Thyroid gland (tissue), 4 donors: ENCODE measurements around the gene CORO1A. TPM values are rescaled to one million over a fixed set of nuclear protein-coding genes. Genes with fewer than 3 reads are reported as not detected.

Source experiments
- DNase-seq, 2 donors: peaks; one replicate each; pipeline ENCODE4 v3.0.0-alpha.2; 2019
- H3K27ac ChIP-seq, 3 donors: fragments of 200-600 bp; sonication (generic); 1 replicate in 2 of 3; 2 replicates in 1 of 3; pipeline ENCODE4 v1.5.1; 2016 to 2019; ENCODE audit warnings: mild to moderate bottlenecking in 1 of 3, moderate library complexity in 1 of 3
- H3K27me3 ChIP-seq: fragments of 200-600 bp; sonication (generic); one replicate; pipeline ENCODE4 v1.5.1; 2019
- H3K36me3 ChIP-seq, 2 donors: fragments of 200-600 bp; sonication (generic); one replicate each; pipeline ENCODE4 v1.5.1; 2016 to 2019
- H3K4me1 ChIP-seq, 2 donors: fragments of 200-600 bp; sonication (generic); one replicate each; pipeline ENCODE4 v1.5.1; 2017 to 2019
- H3K4me3 ChIP-seq, 3 donors: fragments of 200-600 bp; sonication (generic); replicated peaks in 1 of 3; 1 replicate in 2 of 3; 2 replicates in 1 of 3; pipeline ENCODE4 v1.5.1; 2016; ENCODE audit warnings: mild to moderate bottlenecking in 1 of 3
- H3K9me3 ChIP-seq: fragments of 200-600 bp; sonication (generic); one replicate; pipeline ENCODE4 v1.5.1; 2017
- CTCF ChIP-seq, 6 experiments: fragments of 200-600 bp in 3 of 6; fragments of 450-650 bp in 3 of 6; sonication (generic) in 3 of 6; IDR thresholded peaks; one replicate each; pipeline ENCODE4 v1.5.1; 2016 to 2019; ENCODE audit warnings: antibody characterized with exemption in 6 of 6, mild to moderate bottlenecking in 2 of 6, inconsistent platforms in 1 of 6, moderate library complexity in 1 of 6
- POLR2A ChIP-seq, 2 donors: fragments of 450-650 bp; IDR thresholded peaks; one replicate each; pipeline ENCODE4 v1.6.1; 2017; ENCODE audit warnings: antibody characterized with exemption in 2 of 2, mild to moderate bottlenecking in 2 of 2, moderate library complexity in 1 of 2
- WGBS, 2 donors: methylation state at CpG; one replicate each; pipeline ENCODE4 v1.1.5; 2017; 5-methylcytosine and 5-hydroxymethylcytosine counted together
- intact Hi-C: fragments of 100-400 bp; cut with DNase I; formaldehyde crosslinking; loops from one replicate; pipeline ENCODE4 v1.15.1; 2023
- total RNA-seq, 4 donors: library from RNA; depleted of rRNA; stranded (reverse); fragments of >200 nt; gene quantifications; one replicate each; pipeline ENCODE4 v1.2.3, GENCODE V29; 2016

The CORO1A gene
- total RNA-seq, 4 donors from 2014 or later: 7.3 to 14.8 (median 11.2) TPM

- intact Hi-C loops: no loop called here
- 91 to 96% methylated on average over 2 of the region's 2 CpGs for WGBS, 2 donors
- no peak overlapping the region for H3K4me3 ChIP-seq
- no peak overlapping the region for H3K27ac ChIP-seq
- no peaks in the 10 kb centered on the region for H3K9me3 ChIP-seq
- no peaks in the 10 kb centered on the region for H3K27me3 ChIP-seq
- H3K4me1 ChIP-seq: no peaks in the 10 kb centered on the region
- TF ChIP-seq CTCF (IDR thresholded peaks at IDR 0.05) (no peak), POLR2A (IDR thresholded peaks at IDR 0.05) (no peak)
- H3K36me3 ChIP-seq: no peaks in the 10 kb centered on the region
- no peak for DNase-seq
These were observed 41.7 kb upstream of the CORO1A start for GRCh38 chr16:30141750-30142149.

- H3K9me3 ChIP-seq: no peaks in the 10 kb centered on the region
- TF ChIP-seq POLR2A (IDR thresholded peaks at IDR 0.05): no peak
- no peak for TF ChIP-seq CTCF (IDR thresholded peaks at IDR 0.05)
- H3K27ac ChIP-seq: no peak overlapping the region
- 81 to 85% methylated on average over 13 of the region's 13 CpGs for WGBS, 2 donors
- no peak for DNase-seq
- no peak overlapping the region for H3K4me3 ChIP-seq
- intact Hi-C loops: no loop called here
- H3K36me3 ChIP-seq: no peaks in the 10 kb centered on the region
- no peaks in the 10 kb centered on the region for H3K27me3 ChIP-seq
- no peaks in the 10 kb centered on the region for H3K4me1 ChIP-seq
These were observed 40.6 kb upstream of the CORO1A start for GRCh38 chr16:30142672-30143346.

GRCh38 chr16:30143347-30143702 lies 40.1 kb upstream of the CORO1A start:
- H3K27ac ChIP-seq: no peak overlapping the region
- H3K36me3 ChIP-seq: no peaks in the 10 kb centered on the region
- H3K4me3 ChIP-seq: no peak overlapping the region
- H3K9me3 ChIP-seq: no peaks in the 10 kb centered on the region
- H3K27me3 ChIP-seq: no peaks in the 10 kb centered on the region
- DNase-seq: no peak
- WGBS, 2 donors: 76 to 77% methylated on average over 2 of the region's 2 CpGs
- no peaks in the 10 kb centered on the region for H3K4me1 ChIP-seq
- TF ChIP-seq CTCF (IDR thresholded peaks at IDR 0.05): no peak
- no peak for TF ChIP-seq POLR2A (IDR thresholded peaks at IDR 0.05)
- intact Hi-C loops: no loop called here

GRCh38 chr16:30144017-30144416 lies 39.4 kb upstream of the CORO1A start:
- TF ChIP-seq POLR2A (IDR thresholded peaks at IDR 0.05): no peak
- no peak for TF ChIP-seq CTCF (IDR thresholded peaks at IDR 0.05)
- H3K27ac ChIP-seq: no peak overlapping the region
- H3K4me3 ChIP-seq: no peak overlapping the region
- no peaks in the 10 kb centered on the region for H3K4me1 ChIP-seq
- intact Hi-C loops: no loop called here
- H3K27me3 ChIP-seq: no peaks in the 10 kb centered on the region
- no peak for DNase-seq
- H3K9me3 ChIP-seq: no peaks in the 10 kb centered on the region
- H3K36me3 ChIP-seq: no peaks in the 10 kb centered on the region

- no peak for DNase-seq
These were observed 38.5 kb upstream of the CORO1A start for GRCh38 chr16:30144917-30145316.

More at GRCh38 chr16:30144917-30145316, 38.5 kb upstream of the CORO1A start:
- H3K27ac ChIP-seq: no peak overlapping the region
- TF ChIP-seq POLR2A (IDR thresholded peaks at IDR 0.05) (no peak), CTCF (IDR thresholded peaks at IDR 0.05) (no peak)
- H3K9me3 ChIP-seq: no peaks in the 10 kb centered on the region
- no peaks in the 10 kb centered on the region for H3K27me3 ChIP-seq
- intact Hi-C loops: no loop called here
- 88 to 90% methylated on average over 1 of the region's 1 CpG for WGBS, 2 donors
- H3K4me1 ChIP-seq: no peaks in the 10 kb centered on the region
- H3K4me3 ChIP-seq: no peak overlapping the region
- no peaks in the 10 kb centered on the region for H3K36me3 ChIP-seq
